Trophoblast cell (in vitro differentiated cells and primary cell): Measurements from ENCODE around the gene FCMR.
A peak's percentile ranks its signal among the peaks of the same experiment; 100 is the strongest.

Source experiments
- DNase-seq, 2 donors: peaks; one replicate each; pipeline ENCODE4 v3.0.0-alpha.2; 2016
- H2AFZ ChIP-seq: 2 replicates; pipeline ENCODE4 v1.6.1; 2013; ENCODE audit warnings: low read length, moderate library complexity, mild to moderate bottlenecking; ENCODE audit not compliant: insufficient read depth, poor library complexity
- H2AK5ac ChIP-seq: 2 replicates; pipeline ENCODE4 v1.6.1; 2013; ENCODE audit warnings: mild to moderate bottlenecking, low read length
- H2BK120ac ChIP-seq: 2 replicates; pipeline ENCODE4 v1.6.1; 2013; ENCODE audit warnings: low read length, mild to moderate bottlenecking, moderate library complexity; ENCODE audit not compliant: insufficient read depth, poor library complexity
- H2BK12ac ChIP-seq: 2 replicates; pipeline ENCODE4 v1.6.1; 2013; ENCODE audit warnings: mild to moderate bottlenecking, low read length, moderate library complexity
- H2BK5ac ChIP-seq: 2 replicates; pipeline ENCODE4 v1.6.1; 2013; ENCODE audit warnings: low read length, low read depth, moderate library complexity, mild to moderate bottlenecking; ENCODE audit not compliant: poor library complexity
- H3K14ac ChIP-seq: 2 replicates; pipeline ENCODE4 v1.6.1; 2013; ENCODE audit warnings: mild to moderate bottlenecking, low read length
- H3K18ac ChIP-seq: 2 replicates; pipeline ENCODE4 v1.6.1; 2013; ENCODE audit warnings: mild to moderate bottlenecking, low read length
- H3K23ac ChIP-seq: 2 replicates; pipeline ENCODE4 v1.6.1; 2013; ENCODE audit warnings: low read length
- H3K27ac ChIP-seq: 2 replicates; pipeline ENCODE4 v1.5.1; 2013; ENCODE audit warnings: low read depth, mild to moderate bottlenecking, inconsistent platforms, low read length, moderate library complexity
- H3K27me3 ChIP-seq: 2 replicates; pipeline ENCODE4 v1.6.1; 2013; ENCODE audit warnings: inconsistent platforms, mild to moderate bottlenecking, low read length, moderate library complexity; ENCODE audit not compliant: insufficient read depth
- H3K36me3 ChIP-seq, 2 experiments: 1 replicate in 1 of 2; 2 replicates in 1 of 2; pipeline ENCODE4 v1.6.1; 2013; ENCODE audit warnings: low read length in 2 of 2, mild to moderate bottlenecking in 2 of 2, moderate library complexity in 1 of 2; ENCODE audit not compliant: insufficient read depth in 2 of 2, control insufficient read depth in 1 of 2
- H3K4ac ChIP-seq: 2 replicates; pipeline ENCODE4 v1.6.1; 2013; ENCODE audit warnings: low read depth, mild to moderate bottlenecking, low read length, moderate library complexity
- H3K4me1 ChIP-seq, 2 experiments: 1 replicate in 1 of 2; 2 replicates in 1 of 2; pipeline ENCODE4 v1.6.1; 2013; ENCODE audit warnings: low read length in 2 of 2, mild to moderate bottlenecking in 2 of 2, moderate library complexity in 1 of 2; ENCODE audit not compliant: insufficient read depth in 2 of 2, control insufficient read depth in 1 of 2
- H3K4me2 ChIP-seq: 2 replicates; pipeline ENCODE4 v1.6.1; 2013; ENCODE audit warnings: inconsistent platforms, mild to moderate bottlenecking, low read length, moderate library complexity
- H3K4me3 ChIP-seq: 2 replicates; pipeline ENCODE4 v1.5.1; 2013; ENCODE audit warnings: mild to moderate bottlenecking, low read depth, low read length, inconsistent platforms
- H3K79me1 ChIP-seq: one replicate; pipeline ENCODE4 v1.6.1; 2013; ENCODE audit warnings: low read length
- H3K79me2 ChIP-seq: 2 replicates; pipeline ENCODE4 v1.6.1; 2013; ENCODE audit warnings: low read length, mild to moderate bottlenecking; ENCODE audit not compliant: control insufficient read depth, insufficient read depth, poor library complexity
- H3K9ac ChIP-seq: 2 replicates; pipeline ENCODE4 v1.6.1; 2013; ENCODE audit warnings: mild to moderate bottlenecking, low read length
- H3K9me3 ChIP-seq: 2 replicates; pipeline ENCODE4 v1.6.1; 2013; ENCODE audit warnings: low read depth, mild to moderate bottlenecking, control low read depth, inconsistent platforms, low read length; ENCODE audit not compliant: insufficient read depth
- H4K12ac ChIP-seq: 2 replicates; pipeline ENCODE4 v1.6.1; 2013; ENCODE audit warnings: low read depth, mild to moderate bottlenecking, low read length, moderate library complexity
- H4K8ac ChIP-seq: 2 replicates; pipeline ENCODE4 v1.6.1; 2013; ENCODE audit warnings: low read depth, mild to moderate bottlenecking, low read length, moderate library complexity
- H4K91ac ChIP-seq: one replicate; pipeline ENCODE4 v1.6.1; 2013; ENCODE audit warnings: low read depth, mild to moderate bottlenecking, low read length, moderate library complexity
- WGBS: extraction: QIAGEN DNeasy Blood & Tissue Kit; methylation state at CpG from one replicate; pipeline ENCODE4 v1.1.7; 2013; ENCODE audit warnings: missing lambda C conversion rate; ENCODE audit not compliant: insufficient read length, insufficient coverage; ENCODE audit errors: extremely low coverage; 5-methylcytosine and 5-hydroxymethylcytosine counted together

FCMR gene

DNA sequence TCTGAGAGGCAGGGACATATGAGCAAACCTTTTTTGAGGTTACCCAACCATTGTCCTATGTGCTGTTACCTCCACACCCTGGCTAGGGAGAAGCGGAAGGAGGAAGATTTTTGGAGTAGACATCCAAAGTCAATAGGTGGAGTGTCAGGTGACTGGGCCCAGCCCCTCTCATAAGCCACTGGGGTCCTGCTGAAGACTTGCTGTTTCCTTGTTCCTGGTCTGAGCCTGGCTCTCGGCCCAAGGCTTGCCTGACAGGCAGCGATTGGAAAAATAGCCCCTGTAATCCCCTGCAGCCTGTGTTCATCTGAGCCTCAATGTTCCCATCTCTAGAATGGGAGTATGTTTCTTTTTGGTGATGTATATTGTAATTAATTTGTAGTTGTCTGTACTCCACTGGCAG, 31.4 kb upstream of the FCMR start:
- H3K14ac ChIP-seq: no peak overlapping the region
- DNase-seq: no peak
- no peaks in the 10 kb centered on the region for H3K4me1 ChIP-seq
- no peak overlapping the region for H3K18ac ChIP-seq
- no peak overlapping the region for H4K8ac ChIP-seq
- H3K27me3 ChIP-seq: no peaks in the 10 kb centered on the region
- H2BK120ac ChIP-seq: no peak overlapping the region
- no peak overlapping the region for H3K4me3 ChIP-seq
- no peak overlapping the region for H4K91ac ChIP-seq
- H3K4me2 ChIP-seq: no peak overlapping the region
- no peak overlapping the region for H3K9ac ChIP-seq
- H2AFZ ChIP-seq: no peak overlapping the region
- no peak overlapping the region for H2AK5ac ChIP-seq
- no CpG with 5 or more reads among the region's 3 CpGs for WGBS
- peaks cover 2% of the 10 kb centered on the region for H3K9me3 ChIP-seq
- H3K23ac ChIP-seq: no peak overlapping the region
- no peaks in the 10 kb centered on the region for H3K36me3 ChIP-seq
- H3K79me1 ChIP-seq: no peaks in the 10 kb centered on the region
- H3K27ac ChIP-seq: no peak overlapping the region
- H2BK5ac ChIP-seq: no peak overlapping the region
- no peak overlapping the region for H3K4ac ChIP-seq
- no peak overlapping the region for H4K12ac ChIP-seq
- H2BK12ac ChIP-seq: no peak overlapping the region
- no peaks in the 10 kb centered on the region for H3K79me2 ChIP-seq

DNA sequence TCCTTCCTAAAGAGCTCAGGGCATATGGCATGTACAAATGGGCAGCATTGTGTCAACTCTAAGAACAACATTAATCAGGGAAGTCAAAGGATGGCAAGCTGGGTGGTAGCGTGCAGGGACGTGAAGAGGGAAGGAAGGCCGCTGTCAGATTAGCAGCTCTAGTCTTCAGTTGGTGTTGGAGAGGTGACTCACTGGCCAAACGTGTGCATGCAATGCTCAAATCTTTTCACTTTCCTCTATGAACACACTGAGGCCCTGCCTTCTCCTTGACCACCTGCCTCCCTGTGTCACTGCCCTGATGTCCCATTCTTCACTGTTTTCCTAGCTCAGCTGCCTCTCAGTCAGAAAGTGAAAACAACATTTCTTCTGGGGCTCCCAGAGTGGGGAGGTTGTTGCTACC, 30.4 kb upstream of the FCMR start:
- H3K4me1 ChIP-seq: no peaks in the 10 kb centered on the region
- no peak overlapping the region for H2BK120ac ChIP-seq
- no peak overlapping the region for H3K27ac ChIP-seq
- no peak overlapping the region for H3K23ac ChIP-seq
- no peak overlapping the region for H3K14ac ChIP-seq
- no peak overlapping the region for H3K9ac ChIP-seq
- H3K18ac ChIP-seq: no peak overlapping the region
- no peak overlapping the region for H4K8ac ChIP-seq
- peaks cover 2% of the 10 kb centered on the region for H3K9me3 ChIP-seq
- no peak overlapping the region for H2BK5ac ChIP-seq
- no peak overlapping the region for H2AFZ ChIP-seq
- H3K4ac ChIP-seq: no peak overlapping the region
- no peak overlapping the region for H3K4me2 ChIP-seq
- H3K36me3 ChIP-seq: no peaks in the 10 kb centered on the region
- no peaks in the 10 kb centered on the region for H3K27me3 ChIP-seq
- H3K79me1 ChIP-seq: no peaks in the 10 kb centered on the region
- H2AK5ac ChIP-seq: no peak overlapping the region
- H4K91ac ChIP-seq: no peak overlapping the region
- peak; percentile 51 for DNase-seq
- no peak overlapping the region for H4K12ac ChIP-seq
- no peak overlapping the region for H3K4me3 ChIP-seq
- WGBS: no CpG with 5 or more reads among the region's 4 CpGs
- no peak overlapping the region for H2BK12ac ChIP-seq
- no peaks in the 10 kb centered on the region for H3K79me2 ChIP-seq

DNA sequence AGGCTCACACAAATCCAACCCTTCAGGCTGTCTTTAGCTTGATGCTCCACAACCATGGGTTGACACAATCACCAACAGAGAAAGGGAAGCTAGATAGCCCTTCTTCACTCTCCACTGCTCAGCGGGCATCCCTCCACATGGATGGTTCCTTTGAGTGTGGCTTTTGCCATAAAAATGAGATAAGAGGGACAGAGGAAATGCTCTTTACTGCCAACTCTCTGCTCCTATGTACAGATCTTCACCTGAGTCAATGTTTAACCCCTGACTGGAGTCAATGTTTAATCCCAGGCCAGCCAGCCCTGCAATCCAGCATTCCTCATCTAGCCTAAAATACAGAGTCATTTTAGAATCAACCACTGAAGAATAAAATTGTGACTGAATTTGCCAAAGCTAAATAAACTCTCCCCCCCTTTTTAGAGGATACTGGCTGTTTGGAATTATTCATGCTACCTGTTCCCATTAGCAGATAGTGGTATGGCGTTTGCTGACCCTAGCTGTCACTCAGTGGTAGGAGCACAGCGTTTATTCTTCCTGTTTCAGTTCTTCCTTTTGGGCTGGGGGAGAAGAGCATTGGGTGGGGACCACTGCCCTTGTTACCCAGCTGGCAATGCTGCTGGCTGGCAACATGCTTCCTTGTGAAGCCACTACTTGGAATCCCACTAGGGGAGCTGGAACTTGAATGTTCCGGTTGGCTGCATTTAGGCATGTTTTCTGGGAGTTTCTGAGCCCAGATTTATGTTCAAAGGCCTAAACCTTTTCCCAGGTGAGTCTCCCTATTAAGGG, 29.8 kb upstream of the FCMR start:
- Histone ChIP-seq H2BK120ac (no peak overlapping the region), H3K14ac (no peak overlapping the region), H2BK12ac (no peak overlapping the region), H3K27me3 (no peaks in the 10 kb centered on the region), H3K23ac (no peak overlapping the region), H3K4me2 (no peak overlapping the region), H3K9ac (no peak overlapping the region), H4K8ac (no peak overlapping the region), H3K4me3 (no peak overlapping the region), H3K4me1 (no peaks in the 10 kb centered on the region), H3K4ac (no peak overlapping the region), H2AFZ (no peak overlapping the region), H3K79me2 (no peaks in the 10 kb centered on the region), H3K9me3 (peaks cover 2% of the 10 kb centered on the region), H3K79me1 (no peaks in the 10 kb centered on the region), H4K91ac (no peak overlapping the region), H3K27ac (no peak overlapping the region), H2AK5ac (no peak overlapping the region), H4K12ac (no peak overlapping the region), H3K18ac (no peak overlapping the region), H3K36me3 (no peaks in the 10 kb centered on the region), H2BK5ac (no peak overlapping the region)
- no peak for DNase-seq
- WGBS: no CpG with 5 or more reads among the region's 4 CpGs

DNA sequence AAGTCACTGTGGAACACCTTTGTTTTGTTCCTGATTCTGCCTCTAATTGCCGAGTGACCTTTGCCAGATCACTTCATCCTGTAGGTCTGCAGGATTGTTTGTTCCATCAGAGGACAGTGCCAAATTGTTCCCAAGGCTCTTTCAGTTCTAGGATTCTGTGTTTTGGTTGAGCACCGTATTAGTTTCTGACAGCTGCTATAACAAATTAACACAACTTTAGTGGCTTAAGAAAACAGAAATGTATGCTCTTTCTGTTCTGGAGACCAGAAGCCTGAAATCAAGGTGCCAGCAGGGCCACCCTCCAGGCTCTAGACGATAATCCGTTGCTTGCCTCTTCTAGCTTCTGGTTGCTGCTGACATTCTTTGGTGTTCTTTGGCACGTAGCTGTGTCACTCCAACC, 27.9 kb upstream of the FCMR start:
- no peak overlapping the region for H3K18ac ChIP-seq
- no peak overlapping the region for H3K14ac ChIP-seq
- no peaks in the 10 kb centered on the region for H3K4me1 ChIP-seq
- H4K91ac ChIP-seq: no peak overlapping the region
- H2BK120ac ChIP-seq: no peak overlapping the region
- no CpG with 5 or more reads among the region's 5 CpGs for WGBS
- no peak overlapping the region for H3K4me2 ChIP-seq
- no peak overlapping the region for H4K12ac ChIP-seq
- H3K79me1 ChIP-seq: no peaks in the 10 kb centered on the region
- no peak overlapping the region for H3K4ac ChIP-seq
- no peak overlapping the region for H4K8ac ChIP-seq
- no peak overlapping the region for H3K27ac ChIP-seq
- H3K36me3 ChIP-seq: no peaks in the 10 kb centered on the region
- H3K4me3 ChIP-seq: no peak overlapping the region
- no peak overlapping the region for H3K23ac ChIP-seq
- no peak overlapping the region for H3K9ac ChIP-seq
- DNase-seq: no peak
- peaks cover 2% of the 10 kb centered on the region for H3K9me3 ChIP-seq
- no peak overlapping the region for H2AFZ ChIP-seq
- no peaks in the 10 kb centered on the region for H3K79me2 ChIP-seq
- no peak overlapping the region for H2AK5ac ChIP-seq
- H3K27me3 ChIP-seq: no peaks in the 10 kb centered on the region
- H2BK12ac ChIP-seq: no peak overlapping the region
- no peak overlapping the region for H2BK5ac ChIP-seq
